Calu3 (cell line): Measurements from ENCODE around the gene IFRD1. TPM values are rescaled to one million over a fixed set of nuclear protein-coding genes. Genes with fewer than 3 reads are reported as not detected.

ENCODE experiments used
- BruUV-seq: library from RNA; stranded (reverse); fragments of 400-500 nt; replicated peaks from 2 replicates; lab custom pipeline; 2021; lab: Mats Ljungman, UMichigan
- CTCF ChIA-PET: fragments of 300-600 bp; sonication (Branson Sonifier 250); formaldehyde crosslinking; loops from one replicate; lab custom pipeline; 2022; ENCODE audit warnings: antibody characterized with exemption; lab: Charles Lee
- DNase-seq: peaks from one replicate; pipeline ENCODE4 v3.0.0; 2022
- H3K27ac Mint-ChIP-seq: one replicate; pipeline ENCODE4 v1.8.0; 2022; ENCODE audit warnings: mixed read lengths; ENCODE audit not compliant: unreplicated experiment
- H3K27me3 Mint-ChIP-seq: one replicate; pipeline ENCODE4 v1.8.0; 2022; ENCODE audit warnings: mixed read lengths; ENCODE audit not compliant: unreplicated experiment
- H3K36me3 Mint-ChIP-seq: one replicate; pipeline ENCODE4 v1.8.0; 2022; ENCODE audit warnings: mild to moderate bottlenecking, moderate library complexity, mixed read lengths; ENCODE audit not compliant: insufficient read depth, unreplicated experiment
- H3K4me1 Mint-ChIP-seq: one replicate; pipeline ENCODE4 v1.8.0; 2022; ENCODE audit warnings: mild to moderate bottlenecking, low read depth, mixed read lengths; ENCODE audit not compliant: unreplicated experiment
- H3K4me3 Mint-ChIP-seq: one replicate; pipeline ENCODE4 v1.8.0; 2022; ENCODE audit warnings: mild to moderate bottlenecking, low read depth, moderate library complexity, mixed read lengths; ENCODE audit not compliant: unreplicated experiment
- H3K9me3 Mint-ChIP-seq: one replicate; pipeline ENCODE4 v1.8.0; 2022; ENCODE audit warnings: low read depth, mixed read lengths; ENCODE audit not compliant: unreplicated experiment
- intact Hi-C: fragments of 100-400 bp; cut with micrococcal nuclease; formaldehyde crosslinking; loops from one replicate; pipeline ENCODE4 v1.10.0; 2022; ENCODE audit not compliant: unreplicated experiment
- total RNA-seq: library from RNA; stranded (reverse); gene quantifications from 2 replicates; pipeline ENCODE4 v1.2.3, GENCODE V29; 2022
- TF ChIP-seq, protein P1 (sequence below): fragments of 200-600 bp; IDR thresholded peaks from one replicate; pipeline ENCODE4 v1.8.0; 2022; ENCODE audit warnings: antibody characterized with exemption; ENCODE audit not compliant: unreplicated experiment

IFRD1 gene
- total RNA-seq, 1 experiment from 2014 or later = 44.6 TPM

DNA sequence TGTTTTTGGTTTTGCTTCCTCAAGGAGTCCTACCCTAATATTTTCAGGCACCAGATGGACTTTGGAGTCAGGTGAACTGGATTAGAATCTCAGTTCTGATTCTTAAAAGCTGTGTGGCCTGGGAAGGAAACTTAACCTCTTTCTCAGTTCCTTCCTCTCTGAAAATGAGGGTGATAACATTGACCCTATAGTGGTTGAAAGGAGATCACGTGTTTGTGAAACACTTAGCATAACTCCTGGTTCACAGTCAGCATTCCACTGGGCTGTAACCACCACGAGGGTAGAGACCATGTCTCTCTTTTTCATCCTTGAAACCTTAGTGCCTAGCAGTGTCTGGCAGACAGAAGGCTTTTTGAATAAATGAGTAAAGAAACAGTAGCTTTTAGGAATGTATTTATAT, 47.2 kb downstream of the IFRD1 start:
- CTCF ChIA-PET = interaction anchor here (0.7 to 1.6 kb wide), 2 partner anchors 733 to 756 kb away, joined by 9 read pairs; no protein-coding TSS in a partner anchor
- intact Hi-C loops = loop anchor here (5.0 to 10.0 kb wide), 3 partner anchors 85 to 640 kb away; no protein-coding TSS in a partner anchor
- H3K4me1 Mint-ChIP-seq = peaks cover 19% of the 10 kb centered on the region

DNA sequence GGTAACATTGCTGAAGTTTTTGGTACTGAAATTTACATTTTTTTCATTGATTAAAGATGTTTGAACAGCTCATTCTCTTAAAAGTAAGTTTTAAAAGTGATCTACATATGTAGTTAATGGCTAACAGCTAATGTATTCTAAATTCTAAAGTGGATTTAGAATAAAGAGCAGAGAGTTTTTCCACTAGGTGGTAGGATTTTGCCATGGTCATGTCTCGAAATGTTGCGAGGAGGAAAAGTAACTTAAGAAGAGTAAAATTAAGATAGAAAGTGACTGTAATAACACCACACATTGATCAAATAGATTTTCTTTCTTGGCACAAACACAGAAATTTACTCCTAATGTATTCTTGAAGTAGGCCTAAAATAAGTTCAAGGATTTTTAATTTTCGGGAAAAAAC, 50.4 kb downstream of the IFRD1 start:
- peaks cover 17% of the 10 kb centered on the region for H3K4me1 Mint-ChIP-seq
- intact Hi-C loops = no loop called here
- H3K36me3 Mint-ChIP-seq = no peaks in the 10 kb centered on the region
- no peak overlapping the region for H3K27ac Mint-ChIP-seq
- CTCF ChIA-PET = interaction anchor here (0.6 kb wide), 1 partner anchor 10 kb away, joined by 3 read pairs; no protein-coding TSS in a partner anchor
- TF ChIP-seq, protein P1, sequence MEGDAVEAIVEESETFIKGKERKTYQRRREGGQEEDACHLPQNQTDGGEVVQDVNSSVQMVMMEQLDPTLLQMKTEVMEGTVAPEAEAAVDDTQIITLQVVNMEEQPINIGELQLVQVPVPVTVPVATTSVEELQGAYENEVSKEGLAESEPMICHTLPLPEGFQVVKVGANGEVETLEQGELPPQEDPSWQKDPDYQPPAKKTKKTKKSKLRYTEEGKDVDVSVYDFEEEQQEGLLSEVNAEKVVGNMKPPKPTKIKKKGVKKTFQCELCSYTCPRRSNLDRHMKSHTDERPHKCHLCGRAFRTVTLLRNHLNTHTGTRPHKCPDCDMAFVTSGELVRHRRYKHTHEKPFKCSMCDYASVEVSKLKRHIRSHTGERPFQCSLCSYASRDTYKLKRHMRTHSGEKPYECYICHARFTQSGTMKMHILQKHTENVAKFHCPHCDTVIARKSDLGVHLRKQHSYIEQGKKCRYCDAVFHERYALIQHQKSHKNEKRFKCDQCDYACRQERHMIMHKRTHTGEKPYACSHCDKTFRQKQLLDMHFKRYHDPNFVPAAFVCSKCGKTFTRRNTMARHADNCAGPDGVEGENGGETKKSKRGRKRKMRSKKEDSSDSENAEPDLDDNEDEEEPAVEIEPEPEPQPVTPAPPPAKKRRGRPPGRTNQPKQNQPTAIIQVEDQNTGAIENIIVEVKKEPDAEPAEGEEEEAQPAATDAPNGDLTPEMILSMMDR = no peak
- DNase-seq = no peak
- no TSS peak for BruUV-seq
- no peaks in the 10 kb centered on the region for H3K9me3 Mint-ChIP-seq
- H3K4me3 Mint-ChIP-seq = no peak overlapping the region
- peaks cover 24% of the 10 kb centered on the region for H3K27me3 Mint-ChIP-seq

More for the DNA sequence above, 47.2 kb downstream of the IFRD1 start:
- no TSS peak for BruUV-seq
- no peak overlapping the region for H3K27ac Mint-ChIP-seq
- H3K36me3 Mint-ChIP-seq = no peaks in the 10 kb centered on the region
- H3K27me3 Mint-ChIP-seq = peaks cover 28% of the 10 kb centered on the region
- DNase-seq = no peak
- no peak overlapping the region for H3K4me3 Mint-ChIP-seq
- TF ChIP-seq, protein P1 = no peak
- H3K9me3 Mint-ChIP-seq = no peaks in the 10 kb centered on the region

DNA sequence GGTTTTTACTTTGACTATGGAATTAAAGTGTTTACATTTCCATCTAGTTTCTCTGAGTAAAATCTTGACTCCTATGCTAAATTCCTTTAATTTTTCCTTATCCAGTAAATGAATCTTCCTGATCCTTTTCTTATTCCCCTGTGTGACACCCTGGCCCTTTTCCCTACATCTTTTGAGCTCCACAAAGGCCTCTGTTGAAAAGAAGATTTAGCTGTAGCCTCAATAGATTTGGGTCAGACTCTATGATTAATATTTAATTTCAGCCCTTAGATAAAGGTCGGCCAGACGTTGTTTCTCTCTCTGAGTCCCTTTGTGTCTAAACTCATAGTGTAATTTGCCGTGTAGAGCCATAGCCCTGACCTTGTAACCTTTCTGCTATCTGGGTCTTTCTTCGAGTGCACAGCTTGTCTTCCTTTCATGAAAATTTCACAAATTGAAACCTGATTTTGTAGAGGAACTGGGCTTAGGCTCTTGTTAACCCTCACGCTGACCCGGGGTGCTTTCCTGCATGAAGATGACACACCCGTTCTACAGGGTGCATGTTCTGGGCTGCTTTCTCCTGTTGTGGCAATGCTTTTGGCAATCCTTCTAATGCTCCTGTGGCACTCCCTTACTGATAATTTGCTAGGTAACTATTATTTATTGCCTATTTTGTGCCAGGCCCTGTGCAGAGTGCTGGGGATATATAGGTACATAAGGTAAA, 51.7 kb downstream of the IFRD1 start:
- intact Hi-C loops = no loop called here
- no TSS peak for BruUV-seq
- Mint-ChIP-seq H3K4me1 (peaks cover 10% of the 10 kb centered on the region), H3K27ac (no peak overlapping the region), H3K4me3 (no peak overlapping the region), H3K36me3 (no peaks in the 10 kb centered on the region), H3K9me3 (no peaks in the 10 kb centered on the region), H3K27me3 (peaks cover 11% of the 10 kb centered on the region)
- TF ChIP-seq, protein P1 = no peak
- DNase-seq = no peak
- CTCF ChIA-PET = interaction anchor here (0.8 kb wide), 1 partner anchor 48 kb away, joined by 3 read pairs; no protein-coding TSS in a partner anchor

DNA sequence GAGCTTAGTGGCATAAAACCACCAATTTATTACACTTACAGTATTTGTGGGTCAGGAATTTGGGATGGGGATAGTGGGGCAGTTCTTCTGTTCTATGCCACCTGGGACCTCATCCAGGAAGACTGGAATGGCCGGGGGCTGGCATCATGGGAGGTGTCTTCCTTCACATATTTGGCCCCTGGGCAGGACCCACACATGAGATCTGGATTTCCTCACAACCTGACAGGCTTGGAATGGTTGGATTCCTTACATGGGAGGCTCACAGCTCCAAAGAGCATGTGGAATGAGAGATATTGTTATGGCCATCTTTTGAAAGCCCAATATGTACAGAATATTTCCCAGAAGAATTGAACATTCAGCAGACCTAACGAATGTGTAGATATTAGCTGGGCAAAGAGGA, 52.4 kb downstream of the IFRD1 start:
- H3K4me1 Mint-ChIP-seq = peaks cover 10% of the 10 kb centered on the region
- H3K27me3 Mint-ChIP-seq = peaks cover 3% of the 10 kb centered on the region
- TF ChIP-seq, protein P1 = no peak
- CTCF ChIA-PET = no interaction called here
- BruUV-seq = no TSS peak
- H3K27ac Mint-ChIP-seq = no peak overlapping the region
- intact Hi-C loops = no loop called here
- no peaks in the 10 kb centered on the region for H3K36me3 Mint-ChIP-seq
- DNase-seq = no peak
- no peaks in the 10 kb centered on the region for H3K9me3 Mint-ChIP-seq
- H3K4me3 Mint-ChIP-seq = no peak overlapping the region
